HG03039 (cell line): Measurements from ENCODE around the gene KRT82.
"Not testable (repeated sequence)": the region's sequence is repeated elsewhere in the genome, so short reads cannot be mapped to it uniquely, and the experiment has no call there.

Experiments used
- ATAC-seq: cut with Tn5 transposase; IDR thresholded peaks from one replicate; pipeline ENCODE4 v1.9.1; 2021; ENCODE audit warnings: mild to moderate bottlenecking, moderate library complexity; ENCODE audit not compliant: unreplicated experiment

KRT82 gene

GRCh38 chr12:52405922-52406385 lies at the start of gene KRT82:
TSS of gene KRT82 (minus strand) at chr12:52406335. CDS start at chr12:52406277, 58 bp downstream.
- no peak for ATAC-seq

GRCh38 chr12:52455821-52456220 lies 49.7 kb upstream of the KRT82 start:
- ATAC-seq, result no peak

- ATAC-seq, result no peak
These were observed 48.5 kb upstream of the KRT82 start for GRCh38 chr12:52454411-52455201.

GRCh38 chr12:52452101-52452500 lies 46.0 kb upstream of the KRT82 start, which contains the start of gene KRT6B:
TSS of gene KRT6B (minus strand) at chr12:52452146. CDS start at chr12:52452078, 68 bp downstream.
- ATAC-seq, result no peak

- ATAC-seq, result no peak
These were observed 42.1 kb upstream of the KRT82 start for GRCh38 chr12:52448228-52448627.

- not testable (repeated sequence) for ATAC-seq
These were observed 41.1 kb upstream of the KRT82 start for GRCh38 chr12:52447196-52447595.

- ATAC-seq, result no peak
These were observed 40.4 kb upstream of the KRT82 start for GRCh38 chr12:52446367-52447045.

GRCh38 chr12:52445876-52446275 lies 39.7 kb upstream of the KRT82 start:
- no peak for ATAC-seq

GRCh38 chr12:52444647-52445595 lies 38.8 kb upstream of the KRT82 start:
- no peak for ATAC-seq

GRCh38 chr12:52443966-52444365 lies 37.8 kb upstream of the KRT82 start:
- no peak for ATAC-seq

GRCh38 chr12:52442600-52443061 lies 36.5 kb upstream of the KRT82 start:
- no peak for ATAC-seq

- ATAC-seq, result no peak
These were observed 35.3 kb upstream of the KRT82 start for GRCh38 chr12:52441320-52441911.

GRCh38 chr12:52440821-52441319 lies 34.7 kb upstream of the KRT82 start:
- no peak for ATAC-seq

- no peak for ATAC-seq
These were observed 33.7 kb upstream of the KRT82 start for GRCh38 chr12:52439845-52440244.

GRCh38 chr12:52439420-52439819 lies 33.3 kb upstream of the KRT82 start:
- no peak for ATAC-seq

GRCh38 chr12:52438305-52439301 lies 32.5 kb upstream of the KRT82 start:
- ATAC-seq, result no peak

- ATAC-seq, result no peak
These were observed 31.4 kb upstream of the KRT82 start for GRCh38 chr12:52437508-52437907.

- ATAC-seq, result no peak
These were observed 30.8 kb upstream of the KRT82 start for GRCh38 chr12:52436828-52437474.
